ENCODE data around the gene PACRGL.

- TF ChIP-seq CTCF (conservative IDR thresholded peaks at IDR 0.05 in 1 of 2, IDR thresholded peaks at IDR 0.05 in 1 of 2; ENCODE audit: low read depth in 1 of 2, low read length in 2 of 2) = no peak
- TF ChIP-seq EZH2 (IDR thresholded peaks at IDR 0.05; ENCODE audit: low read length, missing control alignments) = no peak
Observed at GRCh38 chr4:20658456-20658855, 41.8 kb upstream of the PACRGL start.
